PC-9 (cell line): ENCODE results near the gene IL22. TPM values are rescaled to one million over a fixed set of nuclear protein-coding genes. Genes with fewer than 3 reads are reported as not detected.

ENCODE experiments used
- BruUV-seq: library from RNA; stranded (reverse); fragments of 400-500 nt; replicated peaks from 2 replicates; lab custom pipeline; 2021; lab: Mats Ljungman, UMichigan
- CTCF ChIA-PET: fragments of 300-600 bp; sonication (Branson Sonifier 250); formaldehyde crosslinking; loops from one replicate; lab custom pipeline; 2022; ENCODE audit warnings: antibody characterized with exemption; lab: Charles Lee
- POLR2A ChIA-PET: fragments of 300-600 bp; sonication (Branson Sonifier 250); formaldehyde crosslinking; loops from one replicate; lab custom pipeline; 2022; ENCODE audit warnings: antibody characterized with exemption; ENCODE audit not compliant: unreplicated experiment; lab: Charles Lee
- DNase-seq, 2 experiments: peaks; one replicate each; pipeline versions ENCODE4 v3.0.0 to v3.0.0-alpha.2; 2015 to 2022; ENCODE audit warnings: mixed read lengths in 1 of 2
- H2AFZ ChIP-seq: fragments of 200-600 bp; sonication (generic); 2 replicates; pipeline ENCODE4 v1.8.1; 2017; ENCODE audit warnings: antibody characterized with exemption
- H3F3A ChIP-seq: fragments of 200-600 bp; sonication (generic); 2 replicates; pipeline ENCODE4 v1.8.1; 2017; ENCODE audit warnings: antibody characterized with exemption, mild to moderate bottlenecking, low read depth; ENCODE audit not compliant: insufficient read depth
- H3K27ac ChIP-seq: fragments of 200-600 bp; sonication (generic); 2 replicates; pipeline ENCODE4 v1.6.1; 2016; ENCODE audit warnings: mixed run types
- H3K27me3 ChIP-seq: fragments of 200-600 bp; sonication (generic); 2 replicates; pipeline ENCODE4 v1.6.1; 2016; ENCODE audit warnings: low read depth, mixed run types; ENCODE audit not compliant: insufficient read depth
- H3K36me3 ChIP-seq: fragments of 200-600 bp; sonication (generic); 2 replicates; pipeline ENCODE4 v1.6.1; 2016; ENCODE audit warnings: low read depth, mixed run types
- H3K4me1 ChIP-seq: fragments of 200-600 bp; sonication (generic); replicated peaks from 2 replicates; pipeline ENCODE4 v1.6.1; 2016; ENCODE audit warnings: mixed run types; ENCODE audit not compliant: insufficient read depth
- H3K4me2 ChIP-seq: fragments of 200-600 bp; sonication (generic); 2 replicates; pipeline ENCODE4 v1.6.1; 2017; ENCODE audit warnings: mixed run types
- H3K4me3 ChIP-seq: fragments of 200-600 bp; sonication (generic); 2 replicates; pipeline ENCODE4 v1.6.1; 2016; ENCODE audit warnings: mixed run types
- H3K79me2 ChIP-seq: fragments of 200-600 bp; sonication (generic); 2 replicates; pipeline ENCODE4 v1.6.1; 2017; ENCODE audit warnings: low read depth, mixed run types
- H3K9me2 ChIP-seq: fragments of 200-600 bp; sonication (generic); 2 replicates; pipeline ENCODE4 v1.8.1; 2017; ENCODE audit warnings: mild to moderate bottlenecking; ENCODE audit not compliant: insufficient read depth
- H3K9me3 ChIP-seq: fragments of 200-600 bp; sonication (generic); 2 replicates; pipeline ENCODE4 v1.8.1; 2016; ENCODE audit warnings: low read depth; ENCODE audit not compliant: insufficient read depth
- H4K20me1 ChIP-seq: fragments of 200-600 bp; sonication (generic); 2 replicates; pipeline ENCODE4 v1.8.1; 2017; ENCODE audit not compliant: insufficient read depth
- EZH2 ChIP-seq: fragments of 200-600 bp; sonication (generic); IDR thresholded peaks from 2 replicates; pipeline ENCODE4 v1.8.0; 2017; ENCODE audit warnings: antibody characterized with exemption, low read depth
- intact Hi-C: fragments of 100-400 bp; cut with micrococcal nuclease; formaldehyde crosslinking; loops from one replicate; pipeline ENCODE4 v1.10.0; 2022; ENCODE audit not compliant: unreplicated experiment
- total RNA-seq: library from RNA; stranded (reverse); gene quantifications from 2 replicates; pipeline ENCODE4 v1.2.3, GENCODE V29; 2021
- TF ChIP-seq, protein P1 (sequence below): fragments of 200-600 bp; sonication (generic); conservative IDR thresholded peaks from 2 replicates; pipeline ENCODE4 v1.6.1; 2017; ENCODE audit warnings: mixed run types, antibody characterized with exemption, mild to moderate bottlenecking, moderate library complexity

The IL22 gene
- total RNA-seq, 1 experiment from 2014 or later, result not detected

DNA sequence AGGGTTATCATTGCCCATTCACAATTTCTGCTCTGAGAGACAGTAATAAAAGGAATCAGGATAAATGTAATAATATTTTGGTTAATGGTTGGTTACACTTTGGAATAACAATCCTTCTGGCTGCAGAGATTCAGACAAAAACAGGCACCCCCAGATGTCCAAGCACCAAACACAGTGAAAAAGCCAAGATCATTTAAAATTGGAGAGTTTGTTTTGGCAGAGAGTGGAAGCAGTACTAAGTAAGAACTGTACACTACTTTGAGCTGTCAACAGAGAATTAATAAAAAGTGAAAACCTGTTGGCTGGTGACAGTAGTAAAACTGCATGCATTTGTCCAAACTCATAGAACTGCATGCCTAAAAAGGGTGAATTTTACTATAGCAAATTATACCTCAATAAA lies 15.6 kb upstream of the IL22 start:
- CTCF ChIA-PET, result no interaction called here
- BruUV-seq, result no TSS peak
- TF ChIP-seq EZH2, result no peak
- TF ChIP-seq, protein P1, sequence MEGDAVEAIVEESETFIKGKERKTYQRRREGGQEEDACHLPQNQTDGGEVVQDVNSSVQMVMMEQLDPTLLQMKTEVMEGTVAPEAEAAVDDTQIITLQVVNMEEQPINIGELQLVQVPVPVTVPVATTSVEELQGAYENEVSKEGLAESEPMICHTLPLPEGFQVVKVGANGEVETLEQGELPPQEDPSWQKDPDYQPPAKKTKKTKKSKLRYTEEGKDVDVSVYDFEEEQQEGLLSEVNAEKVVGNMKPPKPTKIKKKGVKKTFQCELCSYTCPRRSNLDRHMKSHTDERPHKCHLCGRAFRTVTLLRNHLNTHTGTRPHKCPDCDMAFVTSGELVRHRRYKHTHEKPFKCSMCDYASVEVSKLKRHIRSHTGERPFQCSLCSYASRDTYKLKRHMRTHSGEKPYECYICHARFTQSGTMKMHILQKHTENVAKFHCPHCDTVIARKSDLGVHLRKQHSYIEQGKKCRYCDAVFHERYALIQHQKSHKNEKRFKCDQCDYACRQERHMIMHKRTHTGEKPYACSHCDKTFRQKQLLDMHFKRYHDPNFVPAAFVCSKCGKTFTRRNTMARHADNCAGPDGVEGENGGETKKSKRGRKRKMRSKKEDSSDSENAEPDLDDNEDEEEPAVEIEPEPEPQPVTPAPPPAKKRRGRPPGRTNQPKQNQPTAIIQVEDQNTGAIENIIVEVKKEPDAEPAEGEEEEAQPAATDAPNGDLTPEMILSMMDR, result no peak

DNA sequence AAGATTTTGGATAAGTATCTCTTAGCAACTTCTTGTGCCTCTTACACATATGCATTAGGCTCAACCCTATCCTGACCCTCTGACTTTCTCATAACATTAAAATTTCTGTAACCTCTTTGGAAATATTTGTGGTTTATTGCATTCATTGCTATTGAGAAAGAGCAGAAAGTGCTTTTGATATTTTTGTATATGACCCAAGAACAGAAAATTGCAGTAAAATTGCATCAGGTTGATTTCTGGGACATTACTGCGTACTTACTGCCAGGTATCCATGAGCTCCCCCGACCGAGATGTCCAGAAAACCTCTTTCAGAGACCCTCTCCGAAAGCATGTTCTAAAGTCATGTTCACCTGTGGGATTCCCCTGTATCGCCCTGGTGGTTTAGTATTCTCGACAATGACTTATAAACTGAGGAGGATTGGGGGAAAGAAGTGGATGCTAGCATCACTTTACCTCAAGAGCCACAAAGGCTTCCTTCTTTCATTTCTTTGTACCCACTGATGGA lies 14.5 kb upstream of the IL22 start:
- POLR2A ChIA-PET, result no interaction called here
- no peaks in the 10 kb centered on the region for H3K27me3 ChIP-seq
- no peaks in the 10 kb centered on the region for H4K20me1 ChIP-seq
- peak overlapping the region; percentile 29; the same call in 1 of the 2 replicates for H3K27ac ChIP-seq
- DNase-seq, result peak in 1 of 2 experiments; percentile 56
- no peak overlapping the region for H2AFZ ChIP-seq
- H3K4me1 ChIP-seq, result no peaks in the 10 kb centered on the region; the same call in 1 of the 2 replicates
- no peaks in the 10 kb centered on the region; the same call in 1 of the 2 replicates for H3K9me2 ChIP-seq
- H3K36me3 ChIP-seq, result no peaks in the 10 kb centered on the region
- no peak overlapping the region for H3K4me2 ChIP-seq
- no peaks in the 10 kb centered on the region for H3K79me2 ChIP-seq
- TF ChIP-seq EZH2, result no peak
- TF ChIP-seq, protein P1, result no peak
- no TSS peak for BruUV-seq
- CTCF ChIA-PET, result no interaction called here
- H3K9me3 ChIP-seq, result no peaks in the 10 kb centered on the region; the same call in 1 of the 2 replicates
- H3F3A ChIP-seq, result no peaks in the 10 kb centered on the region
- intact Hi-C loops, result no loop called here
- no peak overlapping the region for H3K4me3 ChIP-seq

More for the DNA sequence above, 15.6 kb upstream of the IL22 start:
- H3K79me2 ChIP-seq, result no peaks in the 10 kb centered on the region
- no peaks in the 10 kb centered on the region for H4K20me1 ChIP-seq
- H3K4me1 ChIP-seq, result no peaks in the 10 kb centered on the region; the same call in 1 of the 2 replicates
- POLR2A ChIA-PET, result no interaction called here
- no peak for DNase-seq
- no peaks in the 10 kb centered on the region; the same call in 1 of the 2 replicates for H3K9me2 ChIP-seq
- H3K27me3 ChIP-seq, result no peaks in the 10 kb centered on the region
- no peak overlapping the region for H2AFZ ChIP-seq
- no peak overlapping the region for H3K27ac ChIP-seq
- H3K4me3 ChIP-seq, result no peak overlapping the region
- H3F3A ChIP-seq, result no peaks in the 10 kb centered on the region
- intact Hi-C loops, result no loop called here
- H3K9me3 ChIP-seq, result no peaks in the 10 kb centered on the region; the same call in 1 of the 2 replicates
- no peaks in the 10 kb centered on the region for H3K36me3 ChIP-seq
- H3K4me2 ChIP-seq, result no peak overlapping the region

DNA sequence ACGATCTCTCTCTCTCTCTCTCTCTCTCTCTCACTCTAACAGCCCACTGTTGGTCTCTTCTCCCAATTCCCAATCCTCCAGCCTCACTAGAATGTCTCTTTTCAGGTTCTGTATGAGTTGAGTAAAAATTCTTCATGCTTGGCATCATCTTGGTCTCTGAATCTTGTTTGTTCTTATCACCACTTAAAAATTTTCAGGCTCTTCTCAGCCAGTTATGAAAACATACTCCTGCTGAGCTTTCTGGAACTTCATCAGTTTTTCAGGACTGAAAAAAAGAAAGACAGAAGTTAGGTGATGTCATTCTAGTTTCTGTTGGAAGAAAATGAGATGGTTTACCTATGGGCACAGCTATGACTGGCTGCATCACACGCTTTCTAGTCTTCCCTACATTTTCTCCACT lies 11.5 kb upstream of the IL22 start:
- intact Hi-C loops, result no loop called here
- H3K9me2 ChIP-seq, result no peaks in the 10 kb centered on the region
- TF ChIP-seq EZH2, result no peak
- TF ChIP-seq, protein P1, result no peak
- no peaks in the 10 kb centered on the region for H3K79me2 ChIP-seq
- DNase-seq, result no peak
- H3K36me3 ChIP-seq, result no peaks in the 10 kb centered on the region
- ChIA-PET CTCF (no interaction called here), POLR2A (no interaction called here)
- H3F3A ChIP-seq, result no peaks in the 10 kb centered on the region
- no peaks in the 10 kb centered on the region for H4K20me1 ChIP-seq
- H2AFZ ChIP-seq, result no peak overlapping the region
- no peaks in the 10 kb centered on the region for H3K27me3 ChIP-seq
- no TSS peak for BruUV-seq
- H3K9me3 ChIP-seq, result no peaks in the 10 kb centered on the region; the same call in 1 of the 2 replicates
- H3K4me1 ChIP-seq, result peaks cover 5% of the 10 kb centered on the region
- no peak overlapping the region for H3K4me2 ChIP-seq
- H3K4me3 ChIP-seq, result no peak overlapping the region
- H3K27ac ChIP-seq, result no peak overlapping the region
